ENCODE measurements around the gene ADAR.
A peak's percentile ranks its signal among the peaks of the same experiment; 100 is the strongest.
"Not testable (repeated sequence)": the region's sequence is repeated elsewhere in the genome, so short reads cannot be mapped to it uniquely, and the experiment has no call there.

The ADAR gene, protein sequence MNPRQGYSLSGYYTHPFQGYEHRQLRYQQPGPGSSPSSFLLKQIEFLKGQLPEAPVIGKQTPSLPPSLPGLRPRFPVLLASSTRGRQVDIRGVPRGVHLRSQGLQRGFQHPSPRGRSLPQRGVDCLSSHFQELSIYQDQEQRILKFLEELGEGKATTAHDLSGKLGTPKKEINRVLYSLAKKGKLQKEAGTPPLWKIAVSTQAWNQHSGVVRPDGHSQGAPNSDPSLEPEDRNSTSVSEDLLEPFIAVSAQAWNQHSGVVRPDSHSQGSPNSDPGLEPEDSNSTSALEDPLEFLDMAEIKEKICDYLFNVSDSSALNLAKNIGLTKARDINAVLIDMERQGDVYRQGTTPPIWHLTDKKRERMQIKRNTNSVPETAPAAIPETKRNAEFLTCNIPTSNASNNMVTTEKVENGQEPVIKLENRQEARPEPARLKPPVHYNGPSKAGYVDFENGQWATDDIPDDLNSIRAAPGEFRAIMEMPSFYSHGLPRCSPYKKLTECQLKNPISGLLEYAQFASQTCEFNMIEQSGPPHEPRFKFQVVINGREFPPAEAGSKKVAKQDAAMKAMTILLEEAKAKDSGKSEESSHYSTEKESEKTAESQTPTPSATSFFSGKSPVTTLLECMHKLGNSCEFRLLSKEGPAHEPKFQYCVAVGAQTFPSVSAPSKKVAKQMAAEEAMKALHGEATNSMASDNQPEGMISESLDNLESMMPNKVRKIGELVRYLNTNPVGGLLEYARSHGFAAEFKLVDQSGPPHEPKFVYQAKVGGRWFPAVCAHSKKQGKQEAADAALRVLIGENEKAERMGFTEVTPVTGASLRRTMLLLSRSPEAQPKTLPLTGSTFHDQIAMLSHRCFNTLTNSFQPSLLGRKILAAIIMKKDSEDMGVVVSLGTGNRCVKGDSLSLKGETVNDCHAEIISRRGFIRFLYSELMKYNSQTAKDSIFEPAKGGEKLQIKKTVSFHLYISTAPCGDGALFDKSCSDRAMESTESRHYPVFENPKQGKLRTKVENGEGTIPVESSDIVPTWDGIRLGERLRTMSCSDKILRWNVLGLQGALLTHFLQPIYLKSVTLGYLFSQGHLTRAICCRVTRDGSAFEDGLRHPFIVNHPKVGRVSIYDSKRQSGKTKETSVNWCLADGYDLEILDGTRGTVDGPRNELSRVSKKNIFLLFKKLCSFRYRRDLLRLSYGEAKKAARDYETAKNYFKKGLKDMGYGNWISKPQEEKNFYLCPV

GRCh38 chr1:154607609-154608396 is at the start of gene ADAR:
TSS of gene ADAR (minus strand) at chr1:154608186. CDS start at chr1:154608006, 180 bp downstream.
- DNase-seq = peak; percentile 14 to 54

DNA sequence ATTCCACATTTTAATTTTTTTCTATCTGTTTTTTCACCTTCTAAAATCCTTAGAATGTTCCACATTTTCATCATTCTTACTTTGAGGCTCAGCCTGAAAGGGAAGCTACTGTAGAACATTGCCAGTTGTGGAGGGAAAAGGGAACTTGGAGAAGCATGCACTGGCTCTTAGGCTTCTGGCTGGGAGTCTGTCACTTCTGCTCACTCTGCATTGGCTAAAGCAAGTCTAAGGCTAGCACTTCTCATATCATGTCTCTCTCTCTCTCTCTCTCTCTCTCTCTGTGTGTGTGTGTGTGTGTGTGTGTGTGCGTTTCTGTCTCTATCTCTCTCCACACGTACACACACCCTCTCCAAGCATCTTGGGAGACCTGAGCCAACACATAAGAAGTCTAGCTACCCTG is 49.6 kb upstream of the ADAR start:
- DNase-seq = no peak

GRCh38 chr1:154652893-154653292 is 44.9 kb upstream of the ADAR start:
- no peak for DNase-seq

DNA sequence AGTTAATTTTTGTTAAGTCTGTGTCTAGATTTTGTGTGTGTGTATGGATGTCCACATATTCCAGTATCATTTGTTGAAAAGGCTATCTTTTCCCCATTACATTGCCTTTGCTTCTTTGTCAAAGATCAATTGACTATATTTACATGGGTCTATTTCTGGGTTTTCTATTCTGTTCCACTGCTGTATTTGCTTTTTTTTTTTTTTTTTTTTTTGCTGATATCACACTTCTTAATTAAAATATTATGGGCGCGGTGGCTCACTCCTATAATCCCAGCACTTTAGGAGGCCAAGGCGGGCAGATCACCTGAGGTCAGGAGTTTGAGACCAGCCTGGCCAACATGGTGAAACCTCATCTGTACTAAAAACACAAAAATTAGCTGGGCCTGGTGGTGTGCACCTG is 36.7 kb upstream of the ADAR start:
- not testable (repeated sequence) for DNase-seq

DNA sequence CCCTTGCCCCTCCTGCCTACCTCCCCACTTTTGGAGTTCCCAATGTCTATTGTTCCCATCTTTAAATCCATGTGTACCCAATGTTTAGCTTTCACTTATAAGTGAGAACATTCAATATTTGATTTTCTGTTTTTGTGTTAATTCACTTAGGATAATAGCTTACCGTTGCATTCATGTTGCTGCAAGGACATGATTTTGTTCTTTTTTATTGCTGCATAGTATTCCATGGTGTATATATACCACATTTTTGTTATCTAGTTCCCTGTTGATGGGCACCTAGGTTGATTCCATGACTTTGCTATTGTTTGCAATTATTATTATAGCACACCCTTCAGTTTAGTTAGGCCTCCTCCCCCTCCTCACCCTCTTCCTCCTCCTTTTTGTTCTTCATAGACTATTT is 33.5 kb upstream of the ADAR start:
- DNase-seq = no peak

DNA sequence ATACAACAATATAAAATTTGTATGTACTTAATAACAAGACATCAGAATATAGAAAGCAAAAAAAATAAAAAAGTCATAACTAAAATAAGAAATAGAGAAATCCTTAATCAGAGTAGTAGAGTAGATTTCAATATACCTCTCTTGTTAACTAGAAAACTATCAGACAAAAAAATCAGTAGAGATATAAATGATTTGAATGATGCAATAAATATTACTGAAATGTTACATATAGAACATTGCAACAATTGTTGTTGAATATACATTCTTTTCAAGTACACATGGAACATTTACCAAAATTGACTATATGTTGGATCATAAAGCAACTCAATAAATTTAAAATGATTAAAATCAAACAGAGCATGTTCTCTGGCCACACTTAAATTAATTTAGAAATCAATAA is 31.9 kb upstream of the ADAR start:
- DNase-seq = no peak

GRCh38 chr1:154635171-154635570 is 27.2 kb upstream of the ADAR start:
- no peak for DNase-seq

DNA sequence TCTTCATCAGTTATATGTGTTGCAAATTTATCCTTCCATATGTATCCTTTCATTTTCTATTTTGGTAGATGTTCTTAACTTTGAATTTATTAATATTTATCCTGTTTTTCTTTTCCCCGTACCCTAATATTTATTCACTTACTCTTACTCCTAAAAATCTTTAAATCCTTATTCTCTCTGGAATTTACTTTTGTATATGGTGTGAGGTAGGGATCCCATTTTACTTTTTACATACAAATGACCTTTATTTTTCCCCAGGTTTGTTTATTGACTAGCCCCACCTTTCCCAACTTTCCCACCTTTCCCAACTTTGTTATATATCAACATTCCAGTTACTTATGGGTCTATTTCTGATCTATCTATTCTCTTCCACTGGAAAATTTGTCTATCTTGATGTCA is 21.7 kb upstream of the ADAR start:
- no peak for DNase-seq

DNA sequence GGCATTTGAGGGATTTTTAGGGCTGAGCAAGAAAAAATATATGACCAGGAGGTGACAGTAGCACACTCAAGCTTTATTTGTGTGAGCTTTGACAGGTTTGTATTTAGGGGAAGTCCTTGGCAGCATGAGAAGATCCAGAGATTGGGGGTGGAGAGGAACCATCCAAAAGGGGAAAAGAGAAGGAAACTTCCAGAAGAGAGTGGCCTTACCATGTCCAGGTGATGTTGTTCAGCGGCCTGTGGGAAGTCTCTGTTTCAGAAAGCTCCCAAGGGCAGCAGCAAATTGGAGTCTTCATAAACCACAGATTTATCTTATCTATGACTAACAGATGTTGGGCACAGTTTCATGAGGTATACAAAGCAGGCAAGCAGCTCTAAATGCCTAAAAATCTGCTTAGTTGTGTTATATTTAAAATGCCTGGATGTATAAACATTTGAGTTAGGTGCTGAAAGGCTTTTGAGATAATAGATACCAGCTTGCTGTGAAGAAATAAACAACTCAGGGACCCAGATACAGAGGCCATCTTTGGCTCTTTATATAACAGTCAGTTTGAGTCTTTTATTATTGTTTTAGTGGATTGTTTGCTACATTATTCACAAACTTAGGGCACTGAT is 21.2 kb upstream of the ADAR start:
- no peak for DNase-seq

DNA sequence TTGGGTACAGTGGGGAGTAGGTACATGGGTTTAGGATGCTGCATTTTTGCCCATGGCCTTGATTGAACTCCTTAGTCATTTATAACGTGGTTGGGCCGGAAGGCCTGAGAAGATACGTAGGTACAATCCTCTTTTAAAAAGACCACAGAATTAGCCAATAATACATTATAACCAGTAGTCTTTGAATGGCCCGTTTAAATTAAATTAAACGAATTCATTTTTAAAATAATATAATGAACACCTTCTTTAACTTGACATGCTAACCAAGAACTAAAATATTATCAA is 20.1 kb upstream of the ADAR start:
- no peak for DNase-seq

DNA sequence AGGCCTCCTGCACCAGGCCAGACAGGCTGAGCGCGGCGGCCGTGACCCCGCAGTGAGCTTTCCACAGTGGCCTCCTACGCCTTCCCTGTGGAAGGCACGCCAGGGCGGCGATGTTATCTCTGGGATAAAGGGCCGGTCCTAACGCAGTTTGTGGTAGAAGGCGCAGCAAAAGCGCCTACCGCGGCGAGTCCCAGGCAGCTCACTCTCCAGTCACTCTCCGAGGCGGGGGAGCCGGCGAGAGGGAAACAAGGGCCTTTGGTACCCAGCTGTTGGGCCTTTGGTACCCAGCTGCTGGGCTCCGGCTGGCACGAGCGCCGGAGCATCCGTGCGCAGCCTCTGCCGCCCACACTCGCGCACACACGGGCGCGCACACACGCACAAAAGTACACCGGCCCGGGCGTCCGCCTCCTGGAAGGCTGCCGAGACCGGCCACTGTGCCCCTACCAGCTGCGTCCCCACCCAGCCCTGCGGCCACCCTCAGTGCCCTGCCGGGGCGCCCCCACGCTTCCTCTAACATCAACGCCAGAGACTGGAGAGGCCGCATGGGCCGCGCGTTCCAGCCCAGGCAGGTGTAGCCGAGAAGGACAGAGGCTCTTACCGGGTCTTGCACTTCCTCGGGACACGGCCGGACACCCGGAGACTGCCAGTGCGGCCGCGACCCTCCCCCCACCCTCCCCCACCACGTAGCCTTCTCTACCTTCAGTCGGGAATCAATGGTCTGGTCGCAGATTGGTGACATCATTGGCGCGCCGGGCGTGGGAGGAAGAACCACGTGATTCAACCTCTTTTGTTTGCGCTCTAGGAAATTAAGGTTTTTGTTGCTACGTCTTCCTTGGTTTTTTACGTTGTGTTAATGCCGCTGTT is 19.5 kb upstream of the ADAR start:
- peak; percentile 75 to 77 for DNase-seq

GRCh38 chr1:154626456-154627256 is 18.7 kb upstream of the ADAR start:
- DNase-seq = no peak

GRCh38 chr1:154624746-154625643 is 17.0 kb upstream of the ADAR start:
- DNase-seq = no peak

DNA sequence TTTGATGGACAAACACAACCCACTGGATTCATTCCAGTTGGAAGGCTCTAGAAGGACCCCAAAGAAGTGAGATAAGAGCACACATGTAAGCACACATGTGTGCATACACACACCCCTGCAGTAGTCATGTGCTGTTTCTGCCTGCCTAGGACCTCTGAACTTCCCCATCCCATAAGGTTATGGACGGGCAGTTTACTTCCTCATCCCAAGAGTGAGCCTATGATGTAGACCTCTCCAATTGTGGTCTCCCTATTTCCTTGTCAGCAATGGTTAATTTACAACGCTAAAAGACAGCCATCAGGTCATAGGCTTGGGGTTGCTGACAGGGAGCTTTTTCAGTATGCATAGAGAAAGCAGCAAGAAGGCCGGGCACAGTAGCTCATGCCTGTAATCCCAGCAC is 15.4 kb upstream of the ADAR start:
- DNase-seq = no peak

DNA sequence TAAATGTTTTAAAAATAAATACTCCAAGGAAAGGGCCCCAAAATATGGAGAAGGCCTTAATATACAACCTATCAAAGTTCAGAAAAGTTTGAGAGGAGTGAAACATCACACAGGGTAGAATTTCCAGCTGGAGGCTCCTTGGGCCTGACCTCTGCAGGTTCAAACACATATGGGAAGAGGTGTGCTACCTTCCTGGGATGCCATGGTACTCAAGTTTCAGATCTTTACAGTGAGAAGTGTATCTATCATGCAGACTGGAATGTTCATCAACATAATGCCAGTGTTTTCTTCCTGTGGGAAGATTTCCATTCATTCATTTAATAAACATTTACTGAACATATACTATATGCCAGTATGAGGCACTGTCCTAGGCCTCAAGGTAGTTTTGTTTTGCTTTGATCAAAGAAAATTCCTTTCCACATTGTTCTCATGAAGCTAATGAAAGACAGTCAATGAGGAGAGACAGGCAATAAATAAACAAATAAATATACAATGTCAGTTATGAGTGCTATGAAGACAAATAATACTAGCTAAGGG is 14.6 kb upstream of the ADAR start:
- no peak for DNase-seq

- no peak for DNase-seq
These were observed 13.9 kb upstream of the ADAR start for GRCh38 chr1:154621875-154622274.

- no peak for DNase-seq
These were observed 12.8 kb upstream of the ADAR start for GRCh38 chr1:154620751-154621150.

DNA sequence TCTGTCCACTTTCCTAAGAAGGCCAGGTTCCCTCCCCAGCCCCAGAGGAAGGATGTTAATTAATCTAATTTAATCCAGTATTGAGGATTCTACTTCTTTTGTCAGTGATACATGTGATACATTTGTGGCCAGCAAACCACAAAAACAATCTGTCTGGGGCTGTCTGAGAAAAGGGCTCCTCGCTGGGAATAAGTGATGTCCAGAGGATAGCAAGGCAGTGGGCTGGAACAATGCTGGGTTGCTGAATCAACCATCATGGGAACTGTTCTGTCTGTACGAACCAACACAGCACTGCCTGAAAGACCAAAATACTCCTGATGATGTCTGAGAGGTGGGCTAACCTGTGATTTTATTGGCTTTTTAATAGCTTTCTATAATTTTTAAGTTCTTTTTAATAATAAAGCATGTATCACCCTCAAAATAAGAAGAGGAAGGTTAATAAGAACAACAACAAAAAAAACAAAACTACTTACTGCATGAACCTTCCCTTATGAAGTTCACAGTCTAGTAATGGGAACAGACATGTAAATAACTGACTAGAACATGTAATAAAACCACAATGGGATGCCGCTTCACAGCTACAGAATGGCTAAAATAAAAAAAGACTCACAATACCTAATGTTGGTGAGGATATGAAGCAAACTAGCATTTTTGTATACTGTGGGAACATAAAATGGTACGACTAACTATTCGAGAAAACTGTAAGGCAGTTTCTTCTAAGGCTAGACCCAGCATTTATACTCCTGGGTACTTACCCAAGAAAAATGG is 11.4 kb upstream of the ADAR start:
- no peak for DNase-seq

Data from NCI-H524 (cell line).